ENCODE measurements around the gene HABP2. TPM values are rescaled to one million over a fixed set of nuclear protein-coding genes. Genes with fewer than 3 reads are reported as not detected.

The HABP2 gene
- total RNA-seq, 1 experiment from 2014 or later: 0.09 TPM

GRCh38 chr10:113540845-113541548, 11.9 kb upstream of the HABP2 start (continued):
- TF ChIP-seq ATF3 (CRISPR knock-in tag; conservative IDR thresholded peaks at IDR 0.05) (no peak), HMGA2 (CRISPR knock-in tag; IDR thresholded peaks at IDR 0.05) (no peak), ZNF317 (CRISPR knock-in tag; IDR thresholded peaks at IDR 0.05; ENCODE audit: borderline replicate concordance, low read depth) (no peak), ZMAT4 (CRISPR knock-in tag; IDR thresholded peaks at IDR 0.05) (no peak), NFATC4 (CRISPR knock-in tag; IDR thresholded peaks at IDR 0.05) (no peak), ERG (CRISPR knock-in tag; IDR thresholded peaks at IDR 0.05) (no peak), ZNF532 (CRISPR knock-in tag; IDR thresholded peaks at IDR 0.05; ENCODE audit: borderline replicate concordance) (no peak), ATF1 (CRISPR knock-in tag; IDR thresholded peaks at IDR 0.05) (no peak), GTF2I (CRISPR knock-in tag; conservative IDR thresholded peaks at IDR 0.05) (no peak), MXD4 (CRISPR knock-in tag; IDR thresholded peaks at IDR 0.05; ENCODE audit: borderline replicate concordance) (no peak)

GRCh38 chr10:113541549-113541927, 11.3 kb upstream of the HABP2 start:
- Mint-ChIP-seq H3K9me3 (no peaks in the 10 kb centered on the region), H3K36me3 (no peaks in the 10 kb centered on the region), H3K27ac (no peak overlapping the region), H3K27me3 (ENCODE audit: low read depth) (peaks cover 5% of the 10 kb centered on the region), H3K4me1 (no peaks in the 10 kb centered on the region), H3K4me3 (no peak overlapping the region)
- ATAC-seq (no peak), DNase-seq (ENCODE audit: low spot score) (no peak)
- TF ChIP-seq NFATC4 (CRISPR knock-in tag; IDR thresholded peaks at IDR 0.05) (no peak), ZNF138 (CRISPR knock-in tag; conservative IDR thresholded peaks at IDR 0.05) (no peak), CREB1 (CRISPR knock-in tag; IDR thresholded peaks at IDR 0.05) (no peak), E2F5 (CRISPR knock-in tag; IDR thresholded peaks at IDR 0.05) (no peak), FOXJ3 (CRISPR knock-in tag; IDR thresholded peaks at IDR 0.05; ENCODE audit: borderline replicate concordance) (no peak), ZNF281 (CRISPR knock-in tag; IDR thresholded peaks at IDR 0.05) (no peak), GTF2I (CRISPR knock-in tag; conservative IDR thresholded peaks at IDR 0.05) (no peak), USF1 (CRISPR knock-in tag; IDR thresholded peaks at IDR 0.05) (no peak), MAX (CRISPR knock-in tag; IDR thresholded peaks at IDR 0.05) (no peak), GRHL2 (CRISPR knock-in tag; IDR thresholded peaks at IDR 0.05; ENCODE audit: insufficient replicate concordance, severe bottlenecking) (no peak), USF2 (CRISPR knock-in tag; IDR thresholded peaks at IDR 0.05) (no peak), E2F4 (CRISPR knock-in tag; IDR thresholded peaks at IDR 0.05; ENCODE audit: borderline replicate concordance, low read depth) (no peak), ZNF232 (CRISPR knock-in tag; IDR thresholded peaks at IDR 0.05) (no peak)
- ChIA-PET CTCF (interaction anchor here (2.3 kb wide), 1 partner anchor 22 kb away, joined by 9 read pairs; no protein-coding TSS in a partner anchor), POLR2A (no interaction called here)

Measured in WTC11 (cell line).